Superior temporal gyrus (tissue), 1 donor: ENCODE results near the gene NUP214.

Source experiments
- DNase-seq: peaks from one replicate; pipeline ENCODE4 v3.0.0-alpha.2; 2016; ENCODE audit errors: extremely low spot score

Gene NUP214

GRCh38 chr9:131125288-131126058 is at the start of gene NUP214:
NUP214 (plus strand) TSS chr9:131125586; CDS start chr9:131125705, 119 bp downstream.
- peak; percentile 99 for DNase-seq

GRCh38 chr9:131076347-131077195 is 48.8 kb upstream of the NUP214 start:
- no peak for DNase-seq

DNA sequence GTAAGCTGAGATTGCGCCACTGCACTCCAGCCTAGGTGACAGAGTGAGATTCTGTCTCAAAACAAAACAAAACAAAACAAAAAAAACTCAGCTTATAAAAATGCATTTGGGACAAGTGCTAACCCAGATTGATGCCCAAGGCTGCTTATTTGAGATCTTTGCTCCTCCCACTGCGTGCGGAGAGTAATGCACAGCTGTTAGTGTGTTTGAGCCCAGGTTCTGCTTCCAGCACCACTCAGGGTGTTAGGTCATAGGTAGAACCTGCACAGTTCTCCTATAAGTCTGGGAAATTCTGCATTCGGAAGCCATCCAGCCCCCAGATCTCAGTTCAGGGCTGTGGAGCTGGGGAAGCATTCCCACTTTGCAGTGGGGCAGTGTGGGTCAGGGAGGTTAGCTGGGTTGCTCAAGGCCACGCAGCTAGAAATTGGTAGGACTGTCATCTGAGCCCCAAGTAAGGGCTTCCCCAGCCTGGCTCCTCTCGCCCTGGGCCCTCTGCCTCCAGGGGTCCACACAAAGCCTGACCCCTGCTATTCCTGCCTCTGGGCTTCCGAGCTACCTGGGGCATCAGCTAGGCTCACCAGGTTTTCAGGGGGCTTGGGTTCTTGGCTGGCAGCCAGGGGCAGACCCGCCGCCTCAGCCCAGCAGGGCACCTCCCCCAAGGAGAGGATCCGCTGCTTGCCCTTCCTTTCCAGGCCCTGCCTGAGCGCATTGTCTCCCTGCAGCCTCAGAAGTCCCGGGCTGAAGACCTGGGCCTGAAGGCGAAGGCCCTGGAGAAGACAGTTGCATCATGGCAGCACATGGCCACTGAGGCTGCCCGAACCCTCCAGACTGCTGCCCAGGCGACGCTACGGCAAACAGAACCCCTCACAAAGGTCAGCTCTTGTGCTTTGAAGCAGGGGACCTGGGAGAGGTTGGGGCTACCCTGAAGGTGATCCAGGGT is 46.7 kb upstream of the NUP214 start:
- no peak for DNase-seq

- DNase-seq = no peak
Measured at GRCh38 chr9:131080589-131080988, 44.8 kb upstream of the NUP214 start.

DNA sequence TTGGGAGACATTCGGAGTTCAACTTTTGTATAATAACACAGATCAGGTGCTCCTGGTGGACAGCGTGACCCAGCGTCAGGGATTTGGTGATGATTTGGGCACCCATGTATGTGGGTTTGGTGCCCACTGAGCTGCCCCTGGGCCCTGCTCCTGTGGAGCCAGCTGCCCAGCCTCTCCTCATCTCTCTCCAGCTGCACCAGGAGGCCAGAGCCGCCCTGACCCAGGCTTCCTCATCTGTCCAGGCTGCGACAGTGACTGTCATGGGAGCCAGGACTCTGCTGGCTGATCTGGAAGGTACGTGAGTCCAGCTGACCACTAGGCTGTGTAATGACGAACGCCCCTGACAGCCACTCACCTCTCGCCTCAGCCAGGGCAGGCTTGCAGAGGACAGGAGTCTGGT is 43.5 kb upstream of the NUP214 start:
- no peak for DNase-seq

DNA sequence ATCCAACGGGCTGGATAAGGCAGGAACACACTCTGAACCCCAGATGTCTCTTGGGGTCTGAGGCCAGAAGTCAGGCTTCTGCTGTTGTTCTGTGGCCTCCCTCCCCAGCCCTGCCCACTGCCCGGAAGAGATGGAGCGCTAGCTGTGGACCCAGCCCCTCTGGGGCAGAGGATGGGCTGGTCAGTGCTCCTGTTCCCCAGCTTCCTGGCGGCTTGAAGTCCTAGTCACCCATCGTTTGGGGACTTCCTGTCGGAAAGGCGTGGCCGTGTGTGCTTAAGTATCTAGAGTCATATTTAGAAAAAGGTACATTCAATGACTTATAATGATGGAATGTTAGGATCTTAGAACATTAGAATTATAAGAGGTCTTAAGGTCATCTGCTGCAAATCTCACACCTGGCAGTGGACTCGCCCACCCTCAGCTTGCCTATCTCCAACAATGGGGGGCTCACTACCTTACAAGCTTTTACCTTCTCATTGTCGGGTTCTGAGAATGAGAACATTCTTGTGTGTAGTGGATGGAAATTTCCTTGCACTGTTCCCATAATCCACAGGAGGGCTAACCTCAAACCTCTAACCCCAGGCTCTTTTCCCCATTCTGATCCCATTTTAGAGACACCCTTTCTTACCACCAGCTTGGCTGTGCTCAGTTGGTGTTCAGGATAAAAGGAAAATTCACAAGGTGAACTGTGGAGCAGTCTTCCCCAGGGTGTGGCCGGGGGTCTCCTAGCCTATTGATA is 42.4 kb upstream of the NUP214 start:
- no peak for DNase-seq

- DNase-seq = no peak
Measured at GRCh38 chr9:131084661-131085369, 40.6 kb upstream of the NUP214 start.

DNA sequence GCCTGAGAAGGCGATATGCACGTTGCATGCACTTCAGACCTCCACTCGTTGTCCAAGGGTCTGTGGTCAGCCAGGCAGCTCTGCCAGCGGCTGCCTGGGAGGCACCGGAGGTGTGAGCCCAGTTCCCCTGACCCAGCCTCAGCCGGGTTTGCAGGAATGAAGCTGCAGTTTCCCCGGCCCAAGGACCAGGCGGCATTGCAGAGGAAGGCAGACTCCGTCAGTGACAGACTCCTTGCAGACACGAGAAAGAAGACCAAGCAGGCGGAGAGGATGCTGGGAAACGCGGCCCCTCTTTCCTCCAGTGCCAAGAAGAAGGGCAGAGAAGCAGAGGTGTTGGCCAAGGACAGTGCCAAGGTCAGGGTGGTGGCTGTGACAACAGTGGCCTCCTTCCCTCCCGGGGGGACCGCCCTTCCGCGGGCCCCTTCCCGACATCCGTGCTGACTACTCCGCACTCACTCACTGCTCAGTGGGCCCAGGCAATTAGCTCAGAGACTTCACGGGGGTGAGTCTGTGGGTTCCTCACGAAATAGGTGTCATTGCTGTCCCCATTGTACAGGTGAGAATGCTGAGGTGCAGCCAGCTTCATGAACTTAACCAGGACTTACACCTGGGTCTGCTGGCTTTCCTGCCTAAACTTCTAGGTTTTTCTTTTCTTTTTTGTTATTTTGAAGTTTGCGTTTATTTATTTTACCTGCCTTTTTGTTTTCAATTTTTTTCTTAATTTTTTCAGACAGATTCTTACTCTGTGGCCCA is 39.8 kb upstream of the NUP214 start:
- no peak for DNase-seq

- DNase-seq = no peak
Measured at GRCh38 chr9:131087354-131087893, 38.0 kb upstream of the NUP214 start.

DNA sequence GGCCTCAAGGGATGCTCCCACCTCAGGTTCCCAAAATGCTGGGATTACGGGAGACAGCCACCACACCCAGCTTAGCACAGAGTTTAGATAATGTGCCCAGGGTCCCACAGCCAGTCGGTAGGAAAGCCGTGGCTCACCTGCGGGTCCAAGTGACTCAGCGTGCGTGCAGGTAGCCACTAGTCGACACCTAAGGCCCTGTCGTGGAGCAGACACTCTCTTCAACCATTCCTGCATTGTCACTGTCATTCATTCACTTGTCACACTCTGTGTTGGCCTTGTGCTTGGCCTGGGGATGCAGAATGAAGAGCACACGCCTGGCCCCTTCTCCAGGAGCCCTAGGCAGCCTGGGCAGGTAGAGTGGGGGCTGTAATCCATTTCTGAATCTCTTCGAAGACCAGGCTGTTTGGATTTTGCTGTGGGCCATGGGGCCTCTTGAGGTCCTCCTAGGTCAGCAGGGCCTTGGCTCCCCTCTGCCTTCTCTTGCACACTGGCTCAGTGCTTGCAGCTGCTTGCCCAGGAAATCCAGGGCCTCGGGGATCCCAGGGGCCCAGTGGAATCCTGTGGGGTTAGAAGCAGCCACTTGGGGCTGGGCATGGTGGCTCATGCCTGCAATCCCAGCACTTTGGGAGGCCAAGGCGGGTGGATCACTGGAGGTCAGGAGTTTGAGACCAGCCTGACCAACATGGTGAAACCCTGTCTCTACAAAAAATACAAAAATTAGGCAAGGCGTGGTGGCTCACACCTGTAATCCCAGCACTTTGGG is 35.2 kb upstream of the NUP214 start:
- no peak for DNase-seq

DNA sequence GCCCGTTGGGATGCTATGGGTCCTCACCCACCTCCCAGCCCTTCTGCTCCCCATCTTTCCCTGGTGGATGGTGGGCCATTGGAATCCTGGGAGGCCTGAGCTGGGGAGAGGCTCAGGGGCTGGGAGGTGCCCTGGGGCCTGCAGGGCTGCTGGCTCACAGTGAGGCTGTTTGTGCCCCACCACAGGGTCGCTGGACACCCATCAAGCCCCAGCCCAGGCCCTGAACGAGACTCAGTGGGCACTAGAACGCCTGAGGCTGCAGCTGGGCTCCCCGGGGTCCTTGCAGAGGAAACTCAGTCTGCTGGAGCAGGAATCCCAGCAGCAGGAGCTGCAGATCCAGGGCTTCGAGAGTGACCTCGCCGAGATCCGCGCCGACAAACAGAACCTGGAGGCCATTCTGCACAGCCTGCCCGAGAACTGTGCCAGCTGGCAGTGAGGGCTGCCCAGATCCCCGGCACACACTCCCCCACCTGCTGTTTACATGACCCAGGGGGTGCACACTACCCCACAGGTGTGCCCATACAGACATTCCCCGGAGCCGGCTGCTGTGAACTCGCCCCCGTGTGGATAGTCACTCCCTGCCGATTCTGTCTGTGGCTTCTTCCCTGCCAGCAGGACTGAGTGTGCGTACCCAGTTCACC is 33.9 kb upstream of the NUP214 start:
- DNase-seq = no peak

DNA sequence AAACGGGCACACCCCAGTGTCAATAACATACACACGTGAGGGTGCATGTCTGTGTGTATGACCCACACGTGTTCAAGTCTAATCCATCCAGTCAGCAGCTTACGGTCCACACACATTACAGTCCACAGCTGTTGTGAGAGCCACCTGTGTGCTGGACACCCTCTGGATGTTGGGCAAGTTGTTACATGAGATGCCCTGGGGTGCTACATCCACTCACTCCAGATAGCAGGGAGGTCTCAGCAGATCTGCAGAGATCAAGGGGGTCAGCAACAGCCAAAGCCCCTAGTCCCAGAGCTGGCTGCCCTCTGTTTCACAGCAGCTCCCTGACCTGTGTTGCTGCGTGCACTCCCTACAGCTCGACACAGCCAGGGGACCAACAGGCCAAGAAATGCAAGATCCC is 33.4 kb upstream of the NUP214 start:
- no peak for DNase-seq

- DNase-seq = no peak
Measured at GRCh38 chr9:131092548-131093440, 32.6 kb upstream of the NUP214 start.

- DNase-seq = no peak
Measured at GRCh38 chr9:131094015-131094414, 31.4 kb upstream of the NUP214 start.

DNA sequence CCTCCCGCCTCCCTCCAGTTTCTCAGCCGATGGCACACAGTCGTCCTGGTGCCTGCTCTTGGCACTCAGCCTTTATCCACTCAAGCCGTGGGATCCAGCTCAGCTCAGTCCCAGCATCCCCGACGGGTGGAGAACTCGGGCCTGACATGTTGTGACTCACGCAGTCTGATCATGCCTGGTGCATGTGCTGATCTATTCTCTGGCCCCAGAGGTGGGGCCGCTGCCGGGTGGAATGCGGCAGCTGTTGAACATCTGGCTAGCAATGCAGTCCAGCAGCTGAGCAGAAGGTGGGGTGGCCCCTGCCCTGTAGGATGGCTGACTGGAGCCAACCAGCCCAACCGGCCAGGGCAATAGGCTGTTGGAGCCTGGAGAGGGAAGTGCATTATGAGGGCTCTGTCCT is 30.8 kb upstream of the NUP214 start:
- DNase-seq = no peak

- DNase-seq = peak; percentile 34
Measured at GRCh38 chr9:131095666-131096268, 29.6 kb upstream of the NUP214 start.
